SK-N-SH (cell line): ENCODE data around the gene CLDN19. TPM values are rescaled to one million over a fixed set of nuclear protein-coding genes. Genes with fewer than 3 reads are reported as not detected.

Experiments used
- CTCF ChIA-PET: fragments of 300-600, 350-600 bp; formaldehyde crosslinking; extraction: SDS; loops from one replicate; lab custom pipeline; 2021; lab: Yijun Ruan, JAX
- POLR2A ChIA-PET: fragments of 350-600 bp; sonication (Branson Sonifier 250); formaldehyde crosslinking; extraction: SDS; loops from one replicate; lab custom pipeline; 2020; ENCODE audit warnings: antibody characterized with exemption, inconsistent platforms; lab: Yijun Ruan, JAX
- DNase-seq: peaks from one replicate; pipeline ENCODE4 v3.0.0; 2012
- H2AFZ ChIP-seq: fragments of 200-600 bp; sonication (generic); 2 replicates; pipeline ENCODE4 v1.8.1; 2016; ENCODE audit warnings: antibody characterized with exemption, mild to moderate bottlenecking, low read depth
- H3F3A ChIP-seq: fragments of 200-600 bp; sonication (generic); replicated peaks from 2 replicates; pipeline ENCODE3; 2016; ENCODE audit warnings: antibody characterized with exemption, mild to moderate bottlenecking; ENCODE audit not compliant: insufficient read depth
- H3K27ac ChIP-seq, 2 experiments: fragments of 200-500 bp in 1 of 2; fragments of 200-600 bp in 1 of 2; sonication (Bioruptor generic) in 1 of 2; sonication (generic), shearing (Covaris generic) in 1 of 2; 2 replicates each; pipeline versions ENCODE4 v1.5.1 to v1.6.1; 2014 to 2016; ENCODE audit warnings: low read depth in 2 of 2, inconsistent platforms in 1 of 2, low read length in 1 of 2, mild to moderate bottlenecking in 1 of 2, mixed read lengths in 1 of 2
- H3K27me3 ChIP-seq: fragments of 200-600 bp; sonication (generic), shearing (Covaris generic); 2 replicates; pipeline ENCODE4 v1.6.1; 2016; ENCODE audit warnings: mixed run types; ENCODE audit not compliant: insufficient read depth
- H3K36me3 ChIP-seq, 2 experiments: fragments of 200-500 bp in 1 of 2; fragments of 200-600 bp in 1 of 2; sonication (Bioruptor generic) in 1 of 2; sonication (generic) in 1 of 2; replicated peaks in 1 of 2; 2 replicates each; pipeline versions ENCODE3 to v1.5.1; 2014 to 2016; ENCODE audit warnings: low read length in 1 of 2, mild to moderate bottlenecking in 1 of 2; ENCODE audit not compliant: insufficient read depth in 2 of 2, control insufficient read depth in 1 of 2
- H3K4me1 ChIP-seq, 2 experiments: fragments of 200-500 bp in 1 of 2; fragments of 200-600 bp in 1 of 2; sonication (Bioruptor generic) in 1 of 2; sonication (generic), shearing (Covaris generic) in 1 of 2; 2 replicates each; pipeline versions ENCODE4 v1.5.1 to v1.6.1; 2014 to 2016; ENCODE audit warnings: low read depth in 1 of 2, low read length in 1 of 2, mixed run types in 1 of 2; ENCODE audit not compliant: insufficient read depth in 2 of 2, control insufficient read depth in 1 of 2
- H3K4me2 ChIP-seq: fragments of 200-600 bp; sonication (generic), shearing (Covaris generic); 2 replicates; pipeline ENCODE4 v1.6.1; 2017; ENCODE audit warnings: mixed run types
- H3K4me3 ChIP-seq, 2 experiments: fragments of 200-500 bp in 1 of 2; fragments of 200-600 bp in 1 of 2; sonication (Bioruptor generic) in 1 of 2; sonication (generic), shearing (Covaris generic) in 1 of 2; 2 replicates each; pipeline versions ENCODE4 v1.5.1 to v1.8.1; 2014 to 2016; ENCODE audit warnings: low read depth in 2 of 2, inconsistent platforms in 1 of 2, low read length in 1 of 2, mild to moderate bottlenecking in 1 of 2, mixed read lengths in 1 of 2, moderate library complexity in 1 of 2
- H3K79me2 ChIP-seq: fragments of 200-600 bp; sonication (generic); 2 replicates; pipeline ENCODE4 v1.8.1; 2017; ENCODE audit warnings: mild to moderate bottlenecking; ENCODE audit not compliant: insufficient read depth
- H3K9ac ChIP-seq: fragments of 200-600 bp; sonication (generic); 2 replicates; pipeline ENCODE4 v1.6.1; 2017; ENCODE audit warnings: mixed run types
- H3K9me2 ChIP-seq: fragments of 200-600 bp; sonication (generic); 2 replicates; pipeline ENCODE4 v1.6.1; 2017; ENCODE audit warnings: mixed run types
- H3K9me3 ChIP-seq: fragments of 200-600 bp; sonication (generic); 2 replicates; pipeline ENCODE4 v1.6.1; 2017; ENCODE audit warnings: mixed run types, mild to moderate bottlenecking, moderate library complexity
- H4K20me1 ChIP-seq: fragments of 200-600 bp; sonication (generic); 2 replicates; pipeline ENCODE4 v1.6.1; 2017; ENCODE audit warnings: mild to moderate bottlenecking, mixed run types; ENCODE audit not compliant: insufficient read depth
- EP300 ChIP-seq, 2 experiments: IDR thresholded peaks; 2 replicates each; pipeline versions ENCODE4 v1.4.0 to v1.6.1; 2012; ENCODE audit warnings: borderline replicate concordance in 1 of 2, low read depth in 1 of 2, low read length in 1 of 2
- GABPA ChIP-seq: IDR thresholded peaks from 2 replicates; pipeline ENCODE4 v1.4.0; 2012; ENCODE audit warnings: low read depth, mild to moderate bottlenecking
- GATA2 ChIP-seq: sonication (generic); formaldehyde crosslinking; IDR thresholded peaks from 2 replicates; pipeline ENCODE4 v1.5.0; 2020; ENCODE audit warnings: mild to moderate bottlenecking, missing genetic modification reagents
- IRF3 ChIP-seq: fragments of 150-350 bp; IDR thresholded peaks from 2 replicates; pipeline ENCODE4 v1.6.1; 2016; ENCODE audit warnings: mild to moderate bottlenecking, low read depth, low read length
- NFIC ChIP-seq: IDR thresholded peaks from 2 replicates; pipeline ENCODE4 v1.4.0; 2012; ENCODE audit warnings: borderline replicate concordance
- NRF1 ChIP-seq: IDR thresholded peaks from 2 replicates; pipeline ENCODE4 v1.6.1; 2012; ENCODE audit warnings: low read depth, mild to moderate bottlenecking, low read length
- RXRA ChIP-seq: IDR thresholded peaks from 2 replicates; pipeline ENCODE4 v1.4.0; 2012; ENCODE audit warnings: low read depth, mild to moderate bottlenecking, borderline replicate concordance
- SIN3A ChIP-seq: IDR thresholded peaks from 2 replicates; pipeline ENCODE4 v1.6.1; 2012; ENCODE audit warnings: low read depth, mild to moderate bottlenecking, low read length, moderate library complexity, borderline replicate concordance
- TAF1 ChIP-seq: IDR thresholded peaks from 2 replicates; pipeline ENCODE4 v1.6.1; 2012; ENCODE audit warnings: low read depth, mild to moderate bottlenecking, low read length, moderate library complexity, borderline replicate concordance
- YY1 ChIP-seq: IDR thresholded peaks from 2 replicates; pipeline ENCODE4 v1.4.0; 2012; ENCODE audit warnings: low read depth, mild to moderate bottlenecking
- WGBS: methylation state at CpG from one replicate; pipeline ENCODE4 v1.1.6; 2017; ENCODE audit warnings: low lambda C conversion rate; 5-methylcytosine and 5-hydroxymethylcytosine counted together
- polyA plus RNA-seq, 3 experiments: library from polyadenylated mRNA; depleted of rRNA; stranded (reverse); fragments of >200 nt; gene quantifications; 2 replicates each; pipeline ENCODE4 v1.2.3, GENCODE V29; 2012
- TF ChIP-seq, protein P1 (sequence below): fragments of 200-600 bp; sonication (generic); IDR thresholded peaks from 2 replicates; pipeline ENCODE4 v1.6.1; 2017; ENCODE audit warnings: antibody characterized with exemption, mild to moderate bottlenecking, moderate library complexity

Gene CLDN19
- polyA plus RNA-seq, 1 of the 3 experiments (the other 2 are of a cell fraction), result not detected

- POLR2A ChIA-PET, result no interaction called here
- no peak for TF ChIP-seq GATA2
- TF ChIP-seq YY1, result no peak
- TF ChIP-seq, all 33 proteins: peak for 0
- Histone ChIP-seq H3K9me2 (no peaks in the 10 kb centered on the region), H3F3A (no peaks in the 10 kb centered on the region), H3K4me1 (no peaks in the 10 kb centered on the region), H2AFZ (no peak overlapping the region), H3K4me3 (no peak overlapping the region), H3K79me2 (peaks cover 14% of the 10 kb centered on the region; the same call in 1 of the 2 replicates), H4K20me1 (no peaks in the 10 kb centered on the region), H3K4me2 (no peak overlapping the region), H3K27ac (no peak overlapping the region), H3K27me3 (no peaks in the 10 kb centered on the region), H3K9ac (no peak overlapping the region), H3K9me3 (no peaks in the 10 kb centered on the region), H3K36me3 (peaks cover 52% of the 10 kb centered on the region in 2 experiments)
- CTCF ChIA-PET, result interaction anchor here (1.1 to 4.9 kb wide), 8 partner anchors 11 to 296 kb away, joined by 4 to 118 read pairs (median 25); partner anchors contain the start of genes C1orf50 and P3H1
- 92% methylated on average over 6 of the region's 6 CpGs for WGBS
- no peak for DNase-seq
These were observed 36.5 kb upstream of the CLDN19 start for GRCh38 chr1:42776502-42776901.

DNA sequence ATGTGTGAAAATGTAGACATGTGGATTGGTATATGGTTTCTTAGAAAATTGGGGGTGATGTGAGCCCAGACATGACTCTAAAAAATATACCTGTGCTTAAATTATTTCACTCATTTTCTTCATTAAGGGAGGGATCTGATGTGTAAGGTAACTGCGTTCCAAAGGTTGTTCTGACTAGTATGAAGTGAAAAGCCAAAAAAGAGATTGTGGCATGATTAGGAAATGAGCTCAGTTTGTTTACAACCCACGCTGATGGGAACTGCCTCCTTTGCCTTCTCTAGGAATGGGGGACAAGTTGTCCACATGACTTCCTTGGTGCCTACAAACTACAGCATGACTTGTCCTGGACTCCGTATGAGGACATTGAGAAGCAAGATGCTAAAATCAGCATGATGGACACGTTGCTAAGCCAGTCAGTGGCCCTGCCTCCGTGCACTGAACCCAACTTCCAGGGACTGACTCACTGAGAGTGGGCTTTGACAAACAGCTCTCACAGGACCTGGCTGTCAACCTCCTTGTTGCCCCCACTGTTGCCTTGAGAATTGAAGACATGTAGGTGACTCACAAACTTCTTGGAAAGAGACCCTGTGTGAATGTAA lies 35.0 kb upstream of the CLDN19 start:
- Histone ChIP-seq H3K4me1 (no peaks in the 10 kb centered on the region), H3K4me3 (no peak overlapping the region), H3K9me3 (no peaks in the 10 kb centered on the region), H3K36me3 (peaks cover 46 to 48% of the 10 kb centered on the region in 2 experiments), H3K9me2 (no peaks in the 10 kb centered on the region), H3K9ac (no peak overlapping the region), H2AFZ (no peak overlapping the region), H3K27me3 (no peaks in the 10 kb centered on the region), H3K79me2 (peaks cover 28% of the 10 kb centered on the region), H3K4me2 (no peak overlapping the region), H3K27ac (no peak overlapping the region), H3F3A (no peaks in the 10 kb centered on the region), H4K20me1 (no peaks in the 10 kb centered on the region)
- ChIA-PET CTCF (interaction anchor here (1.3 to 10.1 kb wide), 3 partner anchors 9 to 299 kb away, joined by 3 to 75 read pairs (median 4); no protein-coding TSS in a partner anchor), POLR2A (no interaction called here)
- DNase-seq, result no peak
- TF ChIP-seq TAF1 (no peak), RXRA (no peak), EP300 (IDR thresholded peaks at IDR 0.05; ENCODE audit: borderline replicate concordance in 1 of 2, low read depth in 1 of 2, low read length in 1 of 2) (no peak), GABPA (no peak), SIN3A (no peak), NFIC (no peak), NRF1 (no peak), IRF3 (no peak)
- TF ChIP-seq, protein P1, sequence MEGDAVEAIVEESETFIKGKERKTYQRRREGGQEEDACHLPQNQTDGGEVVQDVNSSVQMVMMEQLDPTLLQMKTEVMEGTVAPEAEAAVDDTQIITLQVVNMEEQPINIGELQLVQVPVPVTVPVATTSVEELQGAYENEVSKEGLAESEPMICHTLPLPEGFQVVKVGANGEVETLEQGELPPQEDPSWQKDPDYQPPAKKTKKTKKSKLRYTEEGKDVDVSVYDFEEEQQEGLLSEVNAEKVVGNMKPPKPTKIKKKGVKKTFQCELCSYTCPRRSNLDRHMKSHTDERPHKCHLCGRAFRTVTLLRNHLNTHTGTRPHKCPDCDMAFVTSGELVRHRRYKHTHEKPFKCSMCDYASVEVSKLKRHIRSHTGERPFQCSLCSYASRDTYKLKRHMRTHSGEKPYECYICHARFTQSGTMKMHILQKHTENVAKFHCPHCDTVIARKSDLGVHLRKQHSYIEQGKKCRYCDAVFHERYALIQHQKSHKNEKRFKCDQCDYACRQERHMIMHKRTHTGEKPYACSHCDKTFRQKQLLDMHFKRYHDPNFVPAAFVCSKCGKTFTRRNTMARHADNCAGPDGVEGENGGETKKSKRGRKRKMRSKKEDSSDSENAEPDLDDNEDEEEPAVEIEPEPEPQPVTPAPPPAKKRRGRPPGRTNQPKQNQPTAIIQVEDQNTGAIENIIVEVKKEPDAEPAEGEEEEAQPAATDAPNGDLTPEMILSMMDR, result no peak
- WGBS, result 95% methylated on average over 3 of the region's 5 CpGs
